ENCODE measurements around the gene XDH. TPM values are rescaled to one million over a fixed set of nuclear protein-coding genes. Genes with fewer than 3 reads are reported as not detected.

The XDH gene
- total RNA-seq, 1 experiment from 2014 or later: 7.7 TPM

DNA sequence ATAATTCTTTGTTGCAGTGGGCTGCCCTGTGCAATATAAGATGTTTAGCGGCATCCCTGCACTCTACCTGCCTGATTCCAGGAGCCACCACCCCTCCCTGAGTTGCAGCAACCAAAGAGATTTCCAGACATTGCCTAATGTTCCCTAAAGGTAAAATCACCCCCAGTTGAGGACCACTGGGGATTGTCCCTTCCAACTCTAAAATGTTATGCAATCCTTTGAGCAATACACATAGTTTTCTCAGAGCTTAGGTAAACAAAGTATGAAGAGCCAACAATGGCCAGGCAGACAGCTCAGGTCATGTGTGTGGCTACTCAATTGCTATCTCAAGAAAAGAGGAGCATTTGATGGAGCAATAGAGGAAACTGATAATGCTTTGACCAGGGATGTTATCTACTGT lies 87.0 kb downstream of the XDH start:
- Histone ChIP-seq H3K79me2 (ENCODE audit: low read depth) (no peaks in the 10 kb centered on the region), H4K20me1 (ENCODE audit: insufficient read depth) (no peaks in the 10 kb centered on the region), H3K4me1 (replicated peaks; ENCODE audit: insufficient read depth) (peaks cover 14% of the 10 kb centered on the region; the same call in 1 of the 2 replicates), H3K27ac (no peak overlapping the region), H3K4me2 (no peak overlapping the region), H3K9me2 (ENCODE audit: insufficient read depth) (no peaks in the 10 kb centered on the region), H3K36me3 (ENCODE audit: low read depth) (no peaks in the 10 kb centered on the region), H2AFZ (no peak overlapping the region), H3K27me3 (ENCODE audit: insufficient read depth, low read depth) (no peaks in the 10 kb centered on the region), H3K9me3 (ENCODE audit: insufficient read depth, low read depth) (no peaks in the 10 kb centered on the region), H3F3A (ENCODE audit: insufficient read depth, low read depth) (peaks cover 5% of the 10 kb centered on the region; the same call in 1 of the 2 replicates), H3K4me3 (no peak overlapping the region)
- intact Hi-C loops (cut with micrococcal nuclease; ENCODE audit: unreplicated experiment): no loop called here
- ChIA-PET POLR2A (ENCODE audit: unreplicated experiment) (no interaction called here), CTCF (no interaction called here)
- no TSS peak for BruUV-seq (replicated peaks)
- DNase-seq: no peak
- no peak for TF ChIP-seq EZH2 (IDR thresholded peaks at IDR 0.05; ENCODE audit: low read depth)
- TF ChIP-seq, protein P1, sequence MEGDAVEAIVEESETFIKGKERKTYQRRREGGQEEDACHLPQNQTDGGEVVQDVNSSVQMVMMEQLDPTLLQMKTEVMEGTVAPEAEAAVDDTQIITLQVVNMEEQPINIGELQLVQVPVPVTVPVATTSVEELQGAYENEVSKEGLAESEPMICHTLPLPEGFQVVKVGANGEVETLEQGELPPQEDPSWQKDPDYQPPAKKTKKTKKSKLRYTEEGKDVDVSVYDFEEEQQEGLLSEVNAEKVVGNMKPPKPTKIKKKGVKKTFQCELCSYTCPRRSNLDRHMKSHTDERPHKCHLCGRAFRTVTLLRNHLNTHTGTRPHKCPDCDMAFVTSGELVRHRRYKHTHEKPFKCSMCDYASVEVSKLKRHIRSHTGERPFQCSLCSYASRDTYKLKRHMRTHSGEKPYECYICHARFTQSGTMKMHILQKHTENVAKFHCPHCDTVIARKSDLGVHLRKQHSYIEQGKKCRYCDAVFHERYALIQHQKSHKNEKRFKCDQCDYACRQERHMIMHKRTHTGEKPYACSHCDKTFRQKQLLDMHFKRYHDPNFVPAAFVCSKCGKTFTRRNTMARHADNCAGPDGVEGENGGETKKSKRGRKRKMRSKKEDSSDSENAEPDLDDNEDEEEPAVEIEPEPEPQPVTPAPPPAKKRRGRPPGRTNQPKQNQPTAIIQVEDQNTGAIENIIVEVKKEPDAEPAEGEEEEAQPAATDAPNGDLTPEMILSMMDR (conservative IDR thresholded peaks at IDR 0.05): no peak

DNA sequence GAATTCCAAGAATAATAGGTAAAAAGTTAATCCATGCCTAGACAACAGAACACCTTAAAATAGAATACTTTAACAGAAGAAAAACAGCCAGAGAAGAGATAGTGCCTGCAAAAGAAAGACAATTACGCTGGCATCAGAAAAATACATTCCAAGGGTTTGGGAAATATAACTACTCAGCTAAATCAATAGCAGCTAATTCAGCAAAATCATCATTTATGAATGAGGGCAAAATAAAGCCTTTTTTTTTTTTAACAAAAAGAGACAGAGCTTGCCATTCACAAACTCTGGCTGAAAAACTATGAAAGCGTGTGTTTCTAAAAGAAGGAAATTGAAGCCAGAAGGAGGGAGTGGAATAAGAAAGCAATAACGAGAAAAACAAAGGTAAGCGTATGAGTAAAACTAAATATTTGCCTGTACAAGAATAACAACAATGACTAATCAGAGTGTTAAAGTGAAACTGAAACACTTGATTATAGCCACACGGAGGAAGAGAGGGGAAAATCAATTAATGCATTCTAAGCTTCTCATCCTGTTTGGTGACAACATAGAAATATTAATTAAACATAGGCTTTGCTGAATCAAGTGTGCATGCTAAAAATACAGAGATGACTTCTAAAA lies 90.4 kb downstream of the XDH start:
- intact Hi-C loops (cut with micrococcal nuclease; ENCODE audit: unreplicated experiment): no loop called here
- no peaks in the 10 kb centered on the region for H3K79me2 ChIP-seq (ENCODE audit: low read depth)
- ChIA-PET CTCF (no interaction called here), POLR2A (ENCODE audit: unreplicated experiment) (interaction anchor here (0.6 to 0.7 kb wide), 2 partner anchors 156 to 363 kb away, joined by 3 to 5 read pairs; no protein-coding TSS in a partner anchor)
- H3K27ac ChIP-seq: peak overlapping the region; percentile 28; the same call in 1 of the 2 replicates
- TF ChIP-seq, protein P1 (conservative IDR thresholded peaks at IDR 0.05): no peak
- TF ChIP-seq EZH2 (IDR thresholded peaks at IDR 0.05; ENCODE audit: low read depth): no peak
- no TSS peak for BruUV-seq (replicated peaks)
- peak overlapping the region; percentile 79 for H3K4me2 ChIP-seq
- H3K36me3 ChIP-seq (ENCODE audit: low read depth): no peaks in the 10 kb centered on the region
- H4K20me1 ChIP-seq (ENCODE audit: insufficient read depth): no peaks in the 10 kb centered on the region
- no peaks in the 10 kb centered on the region for H3K27me3 ChIP-seq (ENCODE audit: insufficient read depth, low read depth)
- DNase-seq: peak in 1 of 2 experiments; percentile 65
- H3K4me1 ChIP-seq (replicated peaks; ENCODE audit: insufficient read depth): peaks cover 14% of the 10 kb centered on the region; the same call in 1 of the 2 replicates
- peak overlapping the region; percentile 45; the same call in 1 of the 2 replicates for H2AFZ ChIP-seq
- H3K9me3 ChIP-seq (ENCODE audit: insufficient read depth, low read depth): no peaks in the 10 kb centered on the region
- H3F3A ChIP-seq (ENCODE audit: insufficient read depth, low read depth): peaks cover 5% of the 10 kb centered on the region; the same call in 1 of the 2 replicates
- H3K9me2 ChIP-seq (ENCODE audit: insufficient read depth): no peaks in the 10 kb centered on the region
- peak overlapping the region; percentile 54; the same call in 1 of the 2 replicates for H3K4me3 ChIP-seq

DNA sequence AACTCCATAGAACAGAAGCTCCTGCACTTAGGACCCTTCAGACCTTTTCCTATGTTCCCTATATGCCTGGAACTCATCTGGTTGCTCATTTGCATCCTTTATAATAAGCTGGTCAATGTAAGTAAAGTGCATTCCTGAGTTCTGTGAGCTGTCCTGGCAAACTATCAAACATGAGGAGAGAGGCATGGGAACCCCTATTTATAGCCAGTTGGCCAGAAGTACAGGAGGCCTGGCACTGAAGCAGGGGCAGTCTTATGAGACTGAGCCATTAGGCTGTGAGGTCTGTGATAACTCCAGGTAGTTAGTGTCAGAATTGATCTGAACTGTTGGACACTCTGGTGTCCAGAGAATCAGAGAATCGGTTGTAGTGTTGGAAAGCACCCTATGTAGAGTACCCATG lies 92.2 kb downstream of the XDH start:
- Histone ChIP-seq H3K9me3 (ENCODE audit: insufficient read depth, low read depth) (no peaks in the 10 kb centered on the region), H3K27ac (no peak overlapping the region), H3K36me3 (ENCODE audit: low read depth) (no peaks in the 10 kb centered on the region), H3K9me2 (ENCODE audit: insufficient read depth) (no peaks in the 10 kb centered on the region), H4K20me1 (ENCODE audit: insufficient read depth) (no peaks in the 10 kb centered on the region), H3K27me3 (ENCODE audit: insufficient read depth, low read depth) (no peaks in the 10 kb centered on the region), H3K4me3 (no peak overlapping the region), H2AFZ (no peak overlapping the region), H3K79me2 (ENCODE audit: low read depth) (no peaks in the 10 kb centered on the region), H3K4me1 (replicated peaks; ENCODE audit: insufficient read depth) (peaks cover 14% of the 10 kb centered on the region; the same call in 1 of the 2 replicates), H3F3A (ENCODE audit: insufficient read depth, low read depth) (peaks cover 5% of the 10 kb centered on the region; the same call in 1 of the 2 replicates), H3K4me2 (no peak overlapping the region)
- TF ChIP-seq, protein P1 (conservative IDR thresholded peaks at IDR 0.05): no peak
- TF ChIP-seq EZH2 (IDR thresholded peaks at IDR 0.05; ENCODE audit: low read depth): no peak
- ChIA-PET CTCF (no interaction called here), POLR2A (ENCODE audit: unreplicated experiment) (no interaction called here)
- intact Hi-C loops (cut with micrococcal nuclease; ENCODE audit: unreplicated experiment): no loop called here
- no TSS peak for BruUV-seq (replicated peaks)
- no peak for DNase-seq
